B cell (primary cell): ENCODE results near the gene TMEM106B. TPM values are rescaled to one million over a fixed set of nuclear protein-coding genes. Genes with fewer than 3 reads are reported as not detected.

Source experiments
- ATAC-seq: fragments of 200-7000 bp; cut with Tn5 transposase; one replicate; pipeline ENCODE4 v1.10.0; 2021; ENCODE audit warnings: low read depth, mild to moderate bottlenecking, moderate number of reproducible peaks, moderate library complexity
- CTCF ChIA-PET: fragments of 350-600 bp; sonication (Branson Sonifier 250); formaldehyde crosslinking; loops from one replicate; lab custom pipeline; 2021; ENCODE audit warnings: antibody characterized with exemption, inconsistent platforms; lab: Charles Lee
- POLR2A ChIA-PET: fragments of 350-600 bp; sonication (Branson Sonifier 250); formaldehyde crosslinking; loops from one replicate; lab custom pipeline; 2021; ENCODE audit warnings: antibody characterized with exemption; lab: Charles Lee
- DNase-seq: peaks from one replicate; pipeline ENCODE4 v3.0.0; 2013
- H2AFZ ChIP-seq: 2 replicates; pipeline ENCODE4 v1.6.1; 2012; ENCODE audit warnings: mild to moderate bottlenecking, low read depth, low read length; ENCODE audit not compliant: insufficient read depth, poor library complexity, severe bottlenecking
- H3K27ac ChIP-seq, 2 donors: 1 replicate in 1 of 2; 2 replicates in 1 of 2; pipeline ENCODE4 v1.5.1; 2012 to 2013; ENCODE audit warnings: low read length in 2 of 2, mild to moderate bottlenecking in 2 of 2, moderate library complexity in 1 of 2
- H3K27me3 ChIP-seq, 4 experiments: fragments of 200-600 bp in 1 of 4; sonication (generic) in 1 of 4; replicated peaks in 1 of 4; 1 replicate in 2 of 4; 2 replicates in 2 of 4; pipeline versions ENCODE4 v1.6.1 to v1.7.0; 2013 to 2016; ENCODE audit warnings: low read length in 3 of 4, mild to moderate bottlenecking in 2 of 4, mixed read lengths in 1 of 4, moderate library complexity in 1 of 4; ENCODE audit not compliant: insufficient read depth in 4 of 4, control insufficient read depth in 3 of 4; ENCODE audit errors: control extremely low read depth in 1 of 4
- H3K36me3 ChIP-seq, 2 experiments: replicated peaks in 1 of 2; 1 replicate in 1 of 2; 2 replicates in 1 of 2; pipeline versions ENCODE4 v1.6.1 to v1.7.1; 2013; ENCODE audit warnings: low read length in 1 of 2; ENCODE audit not compliant: insufficient read depth in 2 of 2, control insufficient read depth in 1 of 2; ENCODE audit errors: control extremely low read depth in 1 of 2, extremely low read depth in 1 of 2
- H3K4me1 ChIP-seq, 2 donors: fragments of 200-600 bp in 1 of 2; sonication (generic) in 1 of 2; 1 replicate in 1 of 2; 2 replicates in 1 of 2; pipeline versions ENCODE4 v1.5.1 to v1.6.1; 2013 to 2017; ENCODE audit warnings: low read length in 2 of 2; ENCODE audit not compliant: control insufficient read depth in 2 of 2, insufficient read depth in 2 of 2
- H3K4me2 ChIP-seq: replicated peaks from 2 replicates; pipeline ENCODE3; 2012; ENCODE audit warnings: mild to moderate bottlenecking, low read depth, low read length; ENCODE audit not compliant: poor library complexity, severe bottlenecking
- H3K4me3 ChIP-seq, 5 experiments: fragments of 200-600 bp in 1 of 5; sonication (generic) in 1 of 5; 1 replicate in 3 of 5; 2 replicates in 2 of 5; pipeline versions ENCODE4 v1.5.1 to v1.7.0; 2011 to 2016; ENCODE audit warnings: low read length in 4 of 5, mild to moderate bottlenecking in 4 of 5, low read depth in 2 of 5, control low read depth in 1 of 5, moderate library complexity in 1 of 5; ENCODE audit not compliant: insufficient read depth in 1 of 5; ENCODE audit errors: control extremely low read depth in 1 of 5, extremely low read depth in 1 of 5
- H3K79me2 ChIP-seq: fragments of 200-600 bp; sonication (generic); one replicate; pipeline ENCODE4 v1.6.0; 2016; ENCODE audit warnings: low read length; ENCODE audit not compliant: control insufficient read depth, insufficient read depth
- H3K9ac ChIP-seq: fragments of 200-600 bp; sonication (generic); 2 replicates; pipeline ENCODE4 v1.6.1; 2017; ENCODE audit warnings: mild to moderate bottlenecking, low read length, moderate library complexity
- H3K9me3 ChIP-seq, 3 donors: one replicate each; pipeline versions ENCODE4 v1.6.1 to v1.7.1; 2013; ENCODE audit warnings: low read length in 2 of 3; ENCODE audit not compliant: control insufficient read depth in 2 of 3, insufficient read depth in 1 of 3; ENCODE audit errors: control extremely low read depth in 1 of 3
- H4K20me1 ChIP-seq: 2 replicates; pipeline ENCODE4 v1.6.0; 2012; ENCODE audit warnings: mild to moderate bottlenecking, low read length; ENCODE audit not compliant: insufficient read depth, control insufficient read depth, poor library complexity, severe bottlenecking
- H3K27ac Mint-ChIP-seq: one replicate; pipeline ENCODE4 v1.8.0; 2021; ENCODE audit warnings: mixed read lengths
- H3K27me3 Mint-ChIP-seq: one replicate; pipeline ENCODE4 v1.8.0; 2021; ENCODE audit warnings: mixed read lengths
- H3K4me1 Mint-ChIP-seq: one replicate; pipeline ENCODE4 v1.8.0; 2021; ENCODE audit warnings: mixed read lengths
- H3K4me3 Mint-ChIP-seq: one replicate; pipeline ENCODE4 v1.8.0; 2021; ENCODE audit warnings: mixed read lengths
- H3K9me3 Mint-ChIP-seq: one replicate; pipeline ENCODE4 v1.8.0; 2022; ENCODE audit warnings: mixed read lengths; ENCODE audit not compliant: insufficient read depth
- CTCF ChIP-seq: fragments of 200-600 bp; IDR thresholded peaks from one replicate; pipeline ENCODE4 v1.8.0; 2022; ENCODE audit warnings: antibody characterized with exemption, mild to moderate bottlenecking
- EZH2 ChIP-seq: IDR thresholded peaks from 2 replicates; pipeline ENCODE4 v1.6.1; 2012; ENCODE audit warnings: borderline replicate concordance, low read depth, mild to moderate bottlenecking, moderate library complexity, low read length; ENCODE audit not compliant: insufficient read depth, poor library complexity, severe bottlenecking
- WGBS: methylation state at CpG from one replicate; pipeline ENCODE4 v1.1.5; 2013; ENCODE audit warnings: missing lambda C conversion rate; ENCODE audit not compliant: insufficient coverage; 5-methylcytosine and 5-hydroxymethylcytosine counted together
- intact Hi-C: fragments of 100-400 bp; cut with micrococcal nuclease; formaldehyde crosslinking; loops from one replicate; pipeline ENCODE4 v1.10.0; 2022
- polyA plus RNA-seq: library from polyadenylated mRNA; depleted of rRNA; stranded (reverse); fragments of >200 nt; gene quantifications from 2 replicates; pipeline ENCODE4 v1.2.3, GENCODE V29; 2012
- total RNA-seq, 2 donors: library from RNA; stranded (reverse); fragments of 120-200 nt in 1 of 2; gene quantifications; 1 replicate in 1 of 2; 2 replicates in 1 of 2; pipeline versions ENCODE4 v1.2.3 to v1.2.4, GENCODE V29; 2013 to 2022

The TMEM106B gene
- total and polyA plus RNA-seq, 2 donors (not counting 1 experiment from before 2014, with no cell fraction given) = 8.4 to 28.3 TPM

GRCh38 chr7:12210179-12211053, 678 bp upstream of the TMEM106B start:
- no peak for TF ChIP-seq CTCF
- TF ChIP-seq EZH2 = no peak
- H3K27ac ChIP-seq = peak overlapping the region; percentile 87 to 90
- ATAC-seq (peak; percentile 26), DNase-seq (no peak)
- H2AFZ ChIP-seq = peak overlapping the region; percentile 94
- H3K4me1 ChIP-seq = peaks cover 12 to 13% of the 10 kb centered on the region in 2 donors
- Mint-ChIP-seq H3K4me1 (peaks cover 26% of the 10 kb centered on the region), H3K9me3 (no peaks in the 10 kb centered on the region), H3K27ac (peak overlapping the region; percentile 95), H3K4me3 (peak overlapping the region; percentile 94), H3K27me3 (peaks cover 19% of the 10 kb centered on the region)
- peak overlapping the region; percentile 93 for H3K9ac ChIP-seq
- H3K9me3 ChIP-seq = no peaks in the 10 kb centered on the region
- peaks cover 0 to 4% (median 3%) of the 10 kb centered on the region in 4 experiments for H3K27me3 ChIP-seq
- POLR2A ChIA-PET = interaction anchor here (1.0 kb wide), 1 partner anchor 1270 kb away, joined by 3 read pairs; a partner anchor contains a TSS
- peak overlapping the region; percentile 80 for H3K4me2 ChIP-seq
- 0% methylated on average over 16 of the region's 26 CpGs for WGBS
- H4K20me1 ChIP-seq = peaks cover 4% of the 10 kb centered on the region
- peaks cover 35% of the 10 kb centered on the region for H3K79me2 ChIP-seq
- intact Hi-C loops = loop anchor here (1.0 to 5.0 kb wide), 5 partner anchors 13 to 1273 kb away; partner anchors contain the start of gene ARL4A
- CTCF ChIA-PET = interaction anchor here (1.1 to 1.4 kb wide), 4 partner anchors 47 to 477 kb away, joined by 3 to 5 read pairs (median 4); no protein-coding TSS in a partner anchor
- H3K36me3 ChIP-seq = peaks cover 0 to under 1% of the 10 kb centered on the region in 2 experiments
- H3K4me3 ChIP-seq = peak overlapping the region; percentile 76 to 100 (median 82)
